HG03558 (cell line): Measurements from ENCODE around the gene MBD5.

ENCODE experiments used
- ATAC-seq: cut with Tn5 transposase; IDR thresholded peaks from one replicate; pipeline ENCODE4 v1.9.1; 2021; ENCODE audit warnings: moderate number of reproducible peaks; ENCODE audit not compliant: unreplicated experiment; ENCODE audit errors: extremely low read depth

MBD5 gene

DNA sequence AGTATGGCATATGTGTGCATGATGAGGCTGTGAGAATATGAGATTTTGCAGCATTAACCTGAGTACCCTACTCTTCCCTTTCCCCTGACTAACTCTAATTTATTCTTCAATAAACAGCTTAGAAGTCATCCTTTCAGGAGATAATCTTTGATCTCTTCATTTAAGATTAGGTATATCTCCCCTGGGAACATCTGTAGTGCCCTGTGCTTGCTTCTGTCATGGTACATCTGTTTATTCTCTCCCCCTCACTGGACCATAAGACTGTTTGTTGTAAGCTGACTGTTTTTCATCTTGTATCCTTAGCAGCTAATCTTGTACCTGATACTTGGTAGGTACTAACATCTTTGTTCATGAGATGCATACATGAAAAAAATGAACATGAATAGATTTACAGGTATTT is 83.1 kb downstream of the MBD5 start:
- ATAC-seq, result no peak

DNA sequence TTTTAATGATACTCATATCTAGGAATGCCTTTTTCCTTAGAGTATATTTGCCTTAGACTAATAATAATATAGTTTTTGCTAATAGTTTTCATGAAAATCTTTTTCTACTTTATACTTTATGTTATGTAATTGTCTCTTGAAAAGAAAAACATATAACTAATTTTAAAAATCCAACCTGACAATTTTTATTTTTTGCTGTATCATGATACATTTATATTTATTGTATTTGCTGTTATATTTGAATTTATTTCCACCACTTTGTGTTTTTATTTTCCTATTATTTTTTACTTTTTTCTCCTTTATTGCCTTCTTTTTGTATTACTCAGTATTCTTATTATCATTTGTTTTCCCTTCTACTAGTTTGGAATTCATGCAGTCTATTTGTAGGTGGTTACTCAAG is 85.4 kb downstream of the MBD5 start:
- ATAC-seq, result no peak

DNA sequence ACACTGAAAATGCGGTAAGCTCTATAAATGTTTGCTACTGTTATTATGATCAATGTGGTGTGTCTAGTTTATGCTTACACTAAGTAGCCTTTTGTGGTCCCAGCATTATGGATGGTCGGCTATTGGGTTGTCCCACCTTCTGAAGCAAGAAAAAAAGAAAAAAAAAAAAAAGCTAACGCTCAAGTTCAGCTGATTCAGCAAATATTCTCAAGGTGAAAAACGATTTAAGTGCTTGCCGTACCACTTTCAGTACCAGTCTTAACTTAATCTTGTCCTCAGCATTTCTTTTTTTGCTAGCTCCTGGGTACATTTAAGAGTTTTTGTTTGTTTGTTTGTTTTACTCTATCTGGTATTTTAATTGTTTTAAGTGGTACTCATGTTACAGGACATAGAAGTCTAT is 87.5 kb downstream of the MBD5 start:
- ATAC-seq, result no peak

DNA sequence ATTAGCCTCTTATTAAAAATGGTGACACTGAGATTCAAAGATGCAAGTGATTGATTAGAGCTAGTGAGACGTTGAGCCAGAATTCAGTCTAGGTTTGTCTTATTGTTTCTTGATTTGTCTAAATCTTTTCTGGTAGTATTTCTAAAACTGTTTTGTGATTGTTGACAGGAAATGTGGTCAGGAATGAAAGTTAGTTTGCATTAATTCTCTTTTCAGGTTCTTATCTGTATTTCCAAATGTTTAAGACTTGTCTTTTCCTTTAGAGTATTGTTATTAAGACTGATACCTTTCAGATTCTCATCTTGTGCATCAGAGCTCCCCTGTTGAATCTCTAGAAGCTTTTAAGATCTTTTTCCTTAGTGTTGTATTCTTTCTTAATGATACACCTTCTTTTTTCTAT is 89.3 kb downstream of the MBD5 start:
- ATAC-seq, result no peak

DNA sequence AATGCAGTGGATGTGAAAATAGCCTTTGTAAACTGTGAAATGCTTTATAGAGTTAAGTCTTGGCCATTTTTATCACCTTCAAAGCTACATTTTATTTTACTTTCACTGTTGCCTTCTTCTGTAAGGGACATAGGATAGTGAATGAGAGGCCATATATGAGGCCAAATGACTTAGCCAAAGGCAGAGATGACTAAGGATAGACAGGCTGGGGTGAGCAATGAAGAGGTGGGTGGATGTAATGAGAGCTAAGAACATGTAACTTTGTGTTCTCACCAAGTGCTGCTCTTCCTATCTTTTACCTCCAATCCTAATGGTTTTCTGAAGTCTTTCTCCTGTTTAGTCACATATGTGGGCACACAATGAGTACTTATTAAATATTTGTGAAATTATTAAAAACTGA is 101.9 kb downstream of the MBD5 start:
- no peak for ATAC-seq

DNA sequence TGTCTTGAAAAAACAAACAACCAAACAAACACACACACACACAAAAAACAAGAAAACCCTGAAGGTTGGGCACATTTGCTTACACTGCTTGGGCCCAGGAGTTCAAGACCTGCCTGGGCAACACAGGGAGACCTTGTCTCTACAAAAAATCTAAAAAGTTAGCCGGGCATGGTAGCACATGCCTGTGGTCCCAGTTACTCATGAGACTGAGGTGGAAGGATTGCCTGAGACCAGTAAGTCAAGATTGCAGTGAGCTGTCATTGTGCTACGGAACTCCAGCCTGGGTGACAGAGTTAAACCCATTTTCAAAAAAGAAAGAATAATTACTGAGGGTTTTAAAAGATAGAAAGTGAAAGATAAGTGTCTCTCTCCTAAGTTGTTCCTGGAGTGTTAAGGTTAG is 103.4 kb downstream of the MBD5 start:
- no peak for ATAC-seq

DNA sequence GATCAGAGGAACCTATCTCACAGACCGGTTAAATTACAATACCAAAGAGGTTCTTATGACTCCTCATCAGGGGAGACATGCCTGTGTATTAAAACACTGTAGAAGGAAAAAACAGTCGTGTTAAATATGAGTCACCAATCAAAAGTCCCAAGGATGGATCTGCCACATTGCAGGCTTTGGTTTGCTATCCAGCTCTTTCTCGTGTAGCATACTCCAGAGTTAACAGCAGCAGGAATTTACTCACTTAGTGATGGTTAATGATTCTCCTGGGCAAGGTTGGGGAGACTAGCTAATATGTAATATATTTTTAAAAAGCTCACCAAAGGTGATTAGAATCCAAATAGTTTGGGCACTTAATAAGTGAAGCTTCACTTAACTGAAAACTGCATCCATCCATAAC is 109.7 kb downstream of the MBD5 start:
- no peak for ATAC-seq

DNA sequence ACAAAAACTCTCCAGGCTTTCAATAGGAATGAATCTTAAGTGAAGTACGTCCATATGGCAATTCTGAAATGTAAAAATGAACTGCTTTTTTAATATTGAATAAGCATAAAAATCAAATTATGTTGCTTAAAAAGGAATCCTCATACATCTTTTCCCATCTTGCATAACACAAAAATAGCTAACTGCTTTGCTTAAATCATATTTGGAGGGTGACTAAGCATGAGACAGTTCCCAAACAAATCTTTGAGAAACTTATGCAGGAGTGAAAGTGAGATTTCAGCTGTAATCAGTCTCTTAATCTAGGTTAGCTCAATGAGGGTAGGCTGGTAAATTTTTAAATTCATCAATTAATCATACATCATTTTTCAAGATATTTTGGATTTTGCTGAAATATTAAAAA is 111.5 kb downstream of the MBD5 start:
- ATAC-seq, result no peak

DNA sequence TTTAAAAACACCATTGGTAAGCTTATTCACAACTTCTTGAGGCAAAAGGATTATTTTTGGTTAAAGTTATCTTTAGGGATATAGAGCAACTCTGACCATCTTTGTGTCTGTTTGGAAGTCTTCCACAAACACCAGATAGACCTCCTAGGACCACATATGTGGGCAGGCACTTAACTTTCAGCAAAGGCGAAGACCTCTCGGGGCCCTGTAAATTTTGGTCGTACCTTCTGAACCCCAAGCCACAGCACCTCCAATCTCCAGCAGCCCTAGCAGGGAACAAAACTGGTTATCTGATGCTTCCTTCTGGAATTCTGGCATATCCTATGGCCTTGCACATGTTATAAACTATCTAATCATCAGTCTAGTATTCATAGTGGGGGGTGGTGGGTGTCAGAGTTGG is 114.8 kb downstream of the MBD5 start:
- ATAC-seq, result no peak

DNA sequence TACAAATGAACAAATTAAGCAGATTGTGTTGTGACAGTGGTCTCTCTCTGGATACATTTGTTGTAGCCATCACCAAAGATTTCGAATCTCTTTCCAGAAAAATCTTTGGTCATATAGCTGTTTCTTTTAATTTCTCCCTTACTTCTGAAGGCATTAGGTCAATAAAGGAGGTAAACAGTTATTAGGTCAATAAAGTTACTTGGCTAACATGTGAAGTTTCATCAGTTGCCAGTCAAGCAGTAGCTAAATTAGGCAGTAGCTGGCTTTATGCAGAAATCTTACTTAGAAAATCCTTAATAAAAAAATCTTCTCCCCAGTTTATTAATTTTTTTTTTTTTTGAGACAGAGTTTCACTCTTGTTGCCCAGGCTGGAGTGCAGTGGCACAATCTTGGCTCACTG is 115.5 kb downstream of the MBD5 start:
- ATAC-seq, result no peak

DNA sequence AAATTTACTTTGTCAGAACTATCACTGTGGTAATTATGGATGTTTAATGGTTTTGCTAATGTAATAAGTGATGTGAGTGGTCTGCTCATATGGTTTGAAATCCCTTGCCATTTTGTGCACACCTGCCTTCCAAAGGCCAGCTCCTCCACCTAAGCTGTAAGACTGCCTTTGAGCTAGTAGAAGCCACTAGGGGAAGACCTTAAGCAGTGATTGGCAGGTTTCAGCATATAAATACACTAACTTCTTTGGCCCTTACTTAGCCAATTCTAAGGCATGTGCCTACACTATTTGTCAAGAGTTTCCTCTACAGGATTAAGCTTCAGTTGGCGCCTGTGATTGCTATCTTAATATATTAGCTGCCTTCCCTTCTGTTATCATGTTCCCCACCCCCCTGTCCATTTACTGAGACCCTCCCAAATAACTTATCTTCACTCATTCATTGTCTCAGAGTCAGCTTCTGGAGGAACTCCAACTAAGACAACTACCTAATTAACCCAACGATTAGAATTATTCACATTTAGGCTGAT is 141.1 kb downstream of the MBD5 start:
- ATAC-seq, result no peak

DNA sequence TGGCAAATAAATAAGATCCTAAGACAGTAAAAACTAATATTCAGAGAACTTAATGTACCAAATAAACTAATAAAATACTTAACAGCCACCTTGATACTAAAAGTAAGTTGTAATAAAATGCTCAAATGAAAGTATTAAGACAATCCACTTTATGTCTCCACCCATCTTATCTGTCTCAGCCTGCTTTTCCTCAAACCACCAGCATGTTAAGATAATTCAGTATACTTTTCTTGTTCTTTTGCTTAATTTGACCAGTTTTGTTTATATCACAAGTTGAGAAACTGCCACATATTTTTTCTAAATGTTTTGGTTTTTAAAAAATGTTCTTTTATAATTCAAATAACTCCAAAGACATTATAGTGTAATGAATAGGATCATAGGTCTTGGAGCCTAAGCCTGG is 142.0 kb downstream of the MBD5 start:
- ATAC-seq, result no peak

DNA sequence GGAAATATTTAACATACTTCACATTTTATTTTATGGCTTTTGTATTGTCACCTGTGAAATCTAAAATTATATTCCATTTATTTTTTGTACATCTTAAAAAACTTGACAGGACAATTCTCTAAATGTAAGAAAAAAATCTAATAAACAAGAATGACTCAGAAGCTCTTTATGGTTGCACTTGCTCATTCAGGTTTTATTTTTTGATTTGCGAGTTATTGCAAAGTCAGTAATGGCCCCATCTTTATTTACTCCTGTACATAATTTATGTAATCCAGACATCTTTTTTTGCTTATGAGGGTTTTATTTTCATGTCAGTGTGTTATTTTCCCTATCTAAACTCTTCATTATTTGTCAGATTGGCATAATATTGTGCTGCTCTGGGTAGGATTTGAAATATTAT is 145.1 kb downstream of the MBD5 start:
- no peak for ATAC-seq

DNA sequence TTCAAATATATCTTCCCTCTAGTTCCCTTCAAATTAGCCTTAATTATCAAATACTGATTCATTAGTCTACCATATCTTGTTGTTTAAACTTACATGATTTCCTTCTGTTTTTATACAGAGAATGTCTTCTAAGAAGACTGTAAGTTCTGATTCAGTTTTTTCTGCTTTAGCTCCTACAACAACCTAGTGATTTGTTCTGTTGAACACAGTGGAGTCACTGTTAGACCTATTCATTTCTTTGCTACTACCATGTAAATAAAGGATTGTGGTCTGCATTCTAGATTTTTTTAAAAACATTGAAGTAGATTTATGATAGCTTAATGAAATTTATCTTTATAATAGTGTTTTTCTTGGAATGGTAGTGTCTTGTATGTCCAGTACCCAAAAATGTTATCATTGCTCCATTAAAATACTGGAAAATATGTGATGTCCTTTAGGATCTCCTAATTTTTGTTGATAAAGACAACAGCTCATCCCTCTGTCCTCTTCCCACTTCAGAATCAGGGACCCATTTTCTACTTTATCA is 146.4 kb downstream of the MBD5 start:
- ATAC-seq, result no peak

DNA sequence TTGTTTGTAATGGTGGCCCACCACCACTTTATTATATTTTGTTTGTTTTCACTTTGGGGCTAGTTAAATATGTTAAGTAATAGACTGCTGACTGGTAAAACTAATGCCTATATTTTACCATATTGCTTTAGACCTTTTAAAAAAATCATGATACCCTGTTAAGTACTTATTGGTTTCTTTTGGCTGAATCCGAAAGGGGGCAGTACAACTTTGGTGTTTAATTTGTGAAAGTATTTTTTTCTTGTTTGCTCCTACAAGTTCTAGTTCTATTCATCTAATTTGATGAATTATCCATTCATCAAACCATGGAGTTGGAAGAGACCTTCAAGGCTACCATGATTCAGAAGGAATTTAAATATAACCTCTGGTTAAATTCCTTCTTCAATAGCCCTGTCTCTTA is 147.0 kb downstream of the MBD5 start:
- ATAC-seq, result no peak

DNA sequence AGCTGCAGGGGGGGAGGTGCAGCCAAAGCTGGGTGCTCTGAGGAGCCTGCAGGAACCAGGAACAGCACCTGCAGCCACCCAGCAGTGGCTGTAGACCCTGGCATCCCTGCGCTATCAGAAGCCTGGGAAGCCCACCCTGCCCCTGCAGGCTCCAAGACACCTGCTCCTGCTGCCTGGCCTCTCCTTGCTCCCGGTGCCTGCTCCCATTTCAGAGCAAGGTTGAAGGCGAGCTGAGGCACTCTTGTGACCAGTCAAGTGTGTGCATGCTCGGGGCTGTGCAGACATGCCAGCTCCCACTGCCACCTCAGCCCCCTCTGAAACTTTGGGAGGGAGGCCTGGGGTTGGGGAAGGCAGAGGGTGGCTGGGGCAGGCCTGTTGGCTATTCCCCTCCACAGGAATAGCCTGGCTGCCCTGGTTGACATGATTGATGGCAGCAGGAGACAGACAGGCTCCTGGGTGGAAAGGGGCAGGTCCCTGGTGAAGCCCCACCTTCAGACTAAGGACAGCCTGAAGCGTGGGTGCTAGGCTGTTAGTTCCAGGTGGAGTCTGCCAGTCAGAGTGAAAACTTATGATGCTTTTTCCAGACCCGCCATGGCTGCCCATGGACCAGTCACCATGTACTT is 151.4 kb downstream of the MBD5 start:
- no peak for ATAC-seq

DNA sequence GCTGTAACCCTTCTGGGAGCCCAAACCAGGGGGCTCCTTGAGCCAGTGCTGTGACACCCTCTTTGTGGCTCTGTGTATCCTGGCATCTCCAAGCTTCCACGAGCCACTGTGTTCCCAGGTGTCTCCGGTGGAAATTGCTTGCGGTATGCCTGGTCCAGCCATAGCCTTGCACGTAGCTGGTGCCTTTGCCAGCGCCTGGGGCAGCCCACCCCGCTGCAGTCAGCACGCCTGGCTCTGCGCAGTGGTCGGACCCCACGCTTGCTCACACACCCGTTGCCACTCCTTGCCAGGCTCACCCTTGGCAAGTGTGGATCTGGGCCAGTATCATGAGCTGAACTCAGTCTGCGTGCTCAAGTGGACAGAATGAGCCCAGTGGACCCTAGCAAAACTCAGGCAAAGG is 152.3 kb downstream of the MBD5 start:
- no peak for ATAC-seq

DNA sequence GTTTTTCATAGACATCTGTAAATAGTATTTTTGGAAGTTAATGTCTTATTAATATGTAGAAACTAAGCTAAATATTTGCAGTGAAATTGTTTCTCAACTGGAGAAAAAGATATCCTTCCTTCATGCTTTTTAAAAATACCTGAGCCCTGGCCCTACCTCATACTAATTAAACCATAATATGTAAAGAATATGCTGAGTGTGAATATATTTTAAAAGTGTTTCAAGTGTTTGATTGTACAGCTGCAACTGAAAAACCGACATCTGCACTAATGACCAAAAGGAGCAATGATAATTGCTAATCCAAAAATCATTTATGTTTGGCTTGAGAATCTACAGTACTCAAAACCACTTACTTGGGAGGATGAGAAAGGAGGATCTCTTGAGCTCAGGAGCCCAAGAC is 156.7 kb downstream of the MBD5 start:
- ATAC-seq, result no peak

DNA sequence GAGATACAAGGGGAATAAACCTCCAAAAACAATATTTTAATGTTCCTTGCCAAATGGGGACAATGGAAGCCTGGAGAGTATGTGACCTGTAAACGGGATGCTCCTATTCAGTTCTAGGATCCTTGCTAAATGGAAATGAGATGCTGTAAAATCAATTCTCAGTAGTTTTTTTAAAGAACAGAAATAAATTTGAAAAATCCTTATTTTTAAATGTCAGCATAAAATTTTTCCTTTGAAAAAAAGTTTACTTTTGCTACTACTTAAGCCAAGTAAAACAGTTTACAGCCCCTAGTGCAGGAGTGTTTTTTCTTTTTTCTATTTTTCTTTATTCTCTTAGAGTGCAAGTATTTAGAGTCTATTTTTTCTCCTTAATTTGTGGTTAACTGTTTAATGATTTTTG is 158.8 kb downstream of the MBD5 start:
- no peak for ATAC-seq

DNA sequence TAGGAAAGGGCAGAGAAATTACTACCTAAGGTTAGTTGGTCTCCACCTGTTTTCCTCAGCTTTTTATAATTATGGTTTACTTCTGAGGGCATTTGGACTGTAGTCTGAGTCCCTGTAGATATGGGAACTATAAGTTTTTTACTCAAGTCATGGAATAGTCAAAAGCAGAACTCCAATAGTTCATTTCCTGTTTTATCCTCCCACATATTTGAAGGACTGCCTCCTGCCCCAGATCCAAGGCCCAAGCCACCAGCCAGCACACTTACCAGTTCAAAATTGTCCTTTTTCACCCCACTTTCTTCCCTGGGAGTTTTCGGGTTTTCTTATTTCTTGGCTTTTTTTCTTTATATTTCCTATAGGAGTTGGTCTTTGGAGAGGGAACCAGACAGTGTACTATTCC is 164.1 kb downstream of the MBD5 start:
- ATAC-seq, result no peak

DNA sequence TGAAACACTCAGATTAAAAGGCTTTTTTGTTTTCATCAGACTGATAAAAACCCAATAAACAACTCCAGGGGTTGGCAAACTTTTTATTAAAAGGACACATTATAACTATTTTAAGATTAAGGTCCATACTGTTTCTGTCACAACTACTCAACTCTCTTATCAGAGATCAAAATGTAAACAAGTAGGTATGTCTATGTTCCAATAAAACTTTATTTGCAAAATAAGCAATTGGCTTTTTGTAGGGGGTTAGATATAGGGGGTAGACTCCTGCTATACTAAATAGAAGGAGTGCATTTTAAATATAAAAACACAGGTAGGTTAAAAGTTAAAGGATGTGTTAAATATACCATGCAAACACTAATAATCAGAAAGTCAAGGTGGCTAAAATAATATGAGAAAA is 174.0 kb downstream of the MBD5 start:
- ATAC-seq, result no peak
